Heart right ventricle (tissue), 16 donors: Measurements from ENCODE around the gene ARL6IP4. TPM values are rescaled to one million over a fixed set of nuclear protein-coding genes. Genes with fewer than 3 reads are reported as not detected.

Experiments used
- ATAC-seq, 8 donors: fragments of 200-7000 bp; cut with Tn5 transposase; one replicate each; pipeline ENCODE4 v1.9.1; 2020; ENCODE audit warnings: mild to moderate bottlenecking in 8 of 8, moderate library complexity in 8 of 8, moderate number of reproducible peaks in 1 of 8
- DNase-seq, 2 donors: peaks; one replicate each; pipeline ENCODE4 v3.0.0-alpha.2; 2020
- H3K27ac ChIP-seq, 10 donors: fragments of 200-600 bp; sonication (generic) in 2 of 10; one replicate each; pipeline versions ENCODE4 v1.5.0 to v1.8.0; 2020 to 2022; ENCODE audit warnings: mild to moderate bottlenecking in 3 of 10
- H3K27me3 ChIP-seq, 7 donors: fragments of 200-600 bp; one replicate each; pipeline ENCODE4 v1.8.0; 2021 to 2022; ENCODE audit warnings: mild to moderate bottlenecking in 2 of 7
- H3K36me3 ChIP-seq, 9 donors: fragments of 200-600 bp; sonication (generic) in 1 of 9; one replicate each; pipeline versions ENCODE4 v1.5.0 to v1.8.0; 2020 to 2022; ENCODE audit warnings: mild to moderate bottlenecking in 2 of 9
- H3K4me1 ChIP-seq, 9 donors: fragments of 200-600 bp; sonication (generic) in 1 of 9; one replicate each; pipeline versions ENCODE4 v1.5.0 to v1.8.0; 2020 to 2022; ENCODE audit warnings: mild to moderate bottlenecking in 4 of 9
- H3K4me3 ChIP-seq, 10 donors: fragments of 200-600 bp; sonication (generic) in 2 of 10; one replicate each; pipeline versions ENCODE4 v1.5.0 to v1.8.0; 2020 to 2022; ENCODE audit warnings: mild to moderate bottlenecking in 7 of 10, moderate library complexity in 2 of 10
- H3K9me3 ChIP-seq, 11 donors: fragments of 200-600 bp in 10 of 11; sonication (generic) in 2 of 11; one replicate each; pipeline versions ENCODE4 v1.5.0 to v1.8.0; 2013 to 2022; ENCODE audit warnings: mild to moderate bottlenecking in 2 of 11, control low read depth in 1 of 11, moderate library complexity in 1 of 11
- WGBS, 2 donors: extraction: QIAGEN DNeasy Blood & Tissue Kit; methylation state at CpG; one replicate each; pipeline ENCODE4 v1.1.7; 2013; ENCODE audit warnings: inconsistent platforms in 1 of 2; 5-methylcytosine and 5-hydroxymethylcytosine counted together
- intact Hi-C, 10 donors: fragments of 100-400 bp; cut with DNase I; formaldehyde crosslinking; loops; one replicate each; pipeline versions ENCODE4 v1.11.1 to v1.14.2; 2022
- polyA plus RNA-seq, 2 donors: library from polyadenylated mRNA; stranded (reverse); fragments of 200-250 nt; gene quantifications; one replicate each; pipeline ENCODE4 v1.2.3, GENCODE V29; 2013
- total RNA-seq, 10 donors: library from RNA; stranded (reverse); fragmentation: NEBNext Ultra II Directional in 3 of 10; extraction: Animal tissue kit (Norgen Biotek cat#: 25700) in 3 of 10; gene quantifications; one replicate each; pipeline versions ENCODE4 v1.2.1 to v1.2.4, GENCODE V29; 2021 to 2023
- TF ChIP-seq, protein P1 (sequence below), 9 donors: fragments of 200-600 bp; sonication (generic) in 2 of 9; IDR thresholded peaks; one replicate each; pipeline versions ENCODE4 v1.5.0 to v1.8.0; 2021 to 2022; ENCODE audit warnings: antibody characterized with exemption in 9 of 9, mild to moderate bottlenecking in 5 of 9, moderate library complexity in 1 of 9
- donor health status: Arrhythmogenic right ventricular cardiomyopathy.
- donor health status: ischemic (EF 13 %, LVEDD 7.1; RV severe dilation, severe dysfunction).
- donor health status: healthy with polysubstance abuse.
- donor health status: DM: no; HTN: yes; CAD: no.
- donor health status: DM: no; HTN: no; CAD: no.
- donor health status: ischemic (EF 25% LVEDD 6.9; RV normal size, moderate dysfunction).
- donor health status: ischemic (EF 25% LVEDD 5.7; RV mildly dilated, moderate dysfunction).
- donor health status: healthy.
- donor health status: DM: yes; HTN: yes; CAD: no.
- donor health status: Ischemic cardiomyopathy.
- donor health status: ischemic (EF 35%, LVEDD 5.7; RV mildly dilated, moderate dysfunction).
- donor health status: nonischemic (EF 11% LVEDD 7.7; RV severe dilation, severe dysfunction).
- donor health status: DM: yes; HTN: yes; CAD: no.
- donor health status: PGD.
- donor health status: ischemic (EF 29% LVEDD 5.4; RV normal size, mild dysfunction).
- donor health status: nonischemic (EF 23%, LVEDD 6.1; RV moderate dilation, normal function).

Gene ARL6IP4
- total and polyA plus RNA-seq, 12 donors: 125 to 319 (median 145) TPM

DNA sequence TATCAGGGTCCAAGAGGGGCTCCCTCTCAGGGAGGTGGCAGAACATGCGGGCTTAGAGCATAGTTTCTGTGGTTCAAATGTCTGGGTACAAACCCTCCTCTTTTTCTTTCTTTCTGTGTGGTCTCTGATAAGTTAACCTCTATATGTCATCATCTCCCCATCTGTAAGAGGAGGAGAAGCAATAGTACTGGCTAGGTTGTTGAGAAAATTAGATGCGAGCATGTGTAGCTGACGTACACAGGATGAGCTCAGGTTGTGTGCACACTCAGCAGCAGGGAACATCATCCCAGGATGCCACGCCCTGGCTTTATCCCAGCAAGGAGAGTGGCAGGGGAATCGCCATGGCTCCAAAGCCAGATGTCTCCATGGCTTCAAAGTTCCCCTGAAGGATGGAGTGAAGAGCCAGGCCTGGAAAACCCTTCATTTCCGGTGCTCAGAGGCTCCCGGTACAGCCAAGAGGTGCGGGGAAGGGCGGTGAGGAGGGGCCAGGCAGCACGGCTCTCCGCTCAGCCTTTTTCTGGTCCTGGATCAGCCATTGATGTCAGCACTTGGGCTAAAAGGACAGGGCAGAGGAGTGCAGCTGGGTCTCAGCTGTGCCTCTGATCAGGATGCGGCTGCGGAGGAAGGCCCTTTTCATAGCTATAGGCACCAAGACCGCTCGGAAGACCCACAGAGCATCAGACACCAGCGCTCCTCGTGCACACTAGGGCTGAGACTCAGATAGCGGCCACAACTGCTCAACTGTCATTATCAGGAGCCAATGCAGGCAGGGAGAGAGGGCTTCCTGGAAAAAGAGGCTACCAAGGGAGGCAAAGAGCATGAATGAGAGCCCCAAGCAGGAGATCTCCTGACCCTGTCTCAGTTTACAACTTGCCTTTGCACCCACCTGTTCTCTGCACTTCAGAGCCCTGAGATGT is 41.5 kb downstream of the ARL6IP4 start:
- Histone ChIP-seq H3K27ac (no peak overlapping the region), H3K4me1 (peaks cover 0 to 12% (median 0%) of the 10 kb centered on the region in 9 donors), H3K36me3 (peaks cover 0 to 17% (median 0%) of the 10 kb centered on the region in 9 donors), H3K4me3 (no peak overlapping the region), H3K27me3 (no peaks in the 10 kb centered on the region), H3K9me3 (no peaks in the 10 kb centered on the region)
- ATAC-seq (peak in 1 of 8 donors; percentile 14), DNase-seq (no peak)
- TF ChIP-seq, protein P1, sequence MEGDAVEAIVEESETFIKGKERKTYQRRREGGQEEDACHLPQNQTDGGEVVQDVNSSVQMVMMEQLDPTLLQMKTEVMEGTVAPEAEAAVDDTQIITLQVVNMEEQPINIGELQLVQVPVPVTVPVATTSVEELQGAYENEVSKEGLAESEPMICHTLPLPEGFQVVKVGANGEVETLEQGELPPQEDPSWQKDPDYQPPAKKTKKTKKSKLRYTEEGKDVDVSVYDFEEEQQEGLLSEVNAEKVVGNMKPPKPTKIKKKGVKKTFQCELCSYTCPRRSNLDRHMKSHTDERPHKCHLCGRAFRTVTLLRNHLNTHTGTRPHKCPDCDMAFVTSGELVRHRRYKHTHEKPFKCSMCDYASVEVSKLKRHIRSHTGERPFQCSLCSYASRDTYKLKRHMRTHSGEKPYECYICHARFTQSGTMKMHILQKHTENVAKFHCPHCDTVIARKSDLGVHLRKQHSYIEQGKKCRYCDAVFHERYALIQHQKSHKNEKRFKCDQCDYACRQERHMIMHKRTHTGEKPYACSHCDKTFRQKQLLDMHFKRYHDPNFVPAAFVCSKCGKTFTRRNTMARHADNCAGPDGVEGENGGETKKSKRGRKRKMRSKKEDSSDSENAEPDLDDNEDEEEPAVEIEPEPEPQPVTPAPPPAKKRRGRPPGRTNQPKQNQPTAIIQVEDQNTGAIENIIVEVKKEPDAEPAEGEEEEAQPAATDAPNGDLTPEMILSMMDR (IDR thresholded peaks at IDR 0.05): no peak
- WGBS, 2 donors: 86 to 87% methylated on average over 18 of the region's 18 CpGs
- intact Hi-C loops: no loop called here

- H3K4me1 ChIP-seq: peaks cover 0 to 16% (median 4%) of the 10 kb centered on the region in 9 donors
- intact Hi-C loops: no loop called here
- WGBS, 2 donors: 90 to 93% methylated on average over 5 of the region's 5 CpGs
- TF ChIP-seq, protein P1 (IDR thresholded peaks at IDR 0.05): no peak
- ATAC-seq: peak in 1 of 8 donors; percentile 37
- H3K4me3 ChIP-seq: no peak overlapping the region
- H3K27ac ChIP-seq: no peak overlapping the region
- H3K36me3 ChIP-seq: peaks cover 0 to 26% (median 0%) of the 10 kb centered on the region in 9 donors
- H3K9me3 ChIP-seq: no peaks in the 10 kb centered on the region
- no peak for DNase-seq
- no peaks in the 10 kb centered on the region for H3K27me3 ChIP-seq
Observed at GRCh38 chr12:123022846-123023245, 42.4 kb downstream of the ARL6IP4 start.

- WGBS, 2 donors: 86 to 90% methylated on average over 9 of the region's 9 CpGs
- TF ChIP-seq, protein P1 (IDR thresholded peaks at IDR 0.05): no peak
- intact Hi-C loops: no loop called here
- Histone ChIP-seq H3K36me3 (peaks cover 0 to 40% (median 0%) of the 10 kb centered on the region in 9 donors), H3K4me1 (peaks cover 0 to 13% (median 2%) of the 10 kb centered on the region in 9 donors), H3K9me3 (no peaks in the 10 kb centered on the region), H3K4me3 (no peak overlapping the region), H3K27ac (no peak overlapping the region), H3K27me3 (no peaks in the 10 kb centered on the region)
- no peak for ATAC-seq
- DNase-seq: no peak
Observed at GRCh38 chr12:123024819-123025391, 44.4 kb downstream of the ARL6IP4 start.

GRCh38 chr12:123026094-123026853 is 45.8 kb downstream of the ARL6IP4 start:
- WGBS, 2 donors: 86 to 89% methylated on average over 9 of the region's 9 CpGs
- Histone ChIP-seq H3K27me3 (no peaks in the 10 kb centered on the region), H3K4me1 (peaks cover 0 to 6% (median 0%) of the 10 kb centered on the region in 9 donors), H3K4me3 (no peak overlapping the region), H3K36me3 (peaks cover 0 to 53% (median 0%) of the 10 kb centered on the region in 9 donors), H3K27ac (no peak overlapping the region), H3K9me3 (no peaks in the 10 kb centered on the region)
- no peak for DNase-seq
- intact Hi-C loops: no loop called here
- ATAC-seq: peak in 2 of 8 donors; percentile 8
- TF ChIP-seq, protein P1 (IDR thresholded peaks at IDR 0.05): no peak
